ENCODE measurements around the gene NUP42.

- TF ChIP-seq POLR2A (IDR thresholded peaks at IDR 0.05; ENCODE audit: low read depth, low read length) (no peak), TAF1 (IDR thresholded peaks at IDR 0.05; ENCODE audit: borderline replicate concordance, low read depth, low read length) (no peak)
Measured at GRCh38 chr7:23136216-23136615, 45.6 kb upstream of the NUP42 start.
